HTERT RPE-1 (cell line): ENCODE measurements around the gene ARG2.

ENCODE experiments used
- in situ Hi-C: fragments of 300-500 bp; cut with MboI; formaldehyde crosslinking; loops from 4 replicates; pipeline ENCODE4 v1.14.3; 2020; ENCODE audit warnings: low sequenced_read_pairs

The ARG2 gene

GRCh38 chr14:67680121-67680602 lies 60.4 kb downstream of the ARG2 start:
- in situ Hi-C loops = no loop called here

DNA sequence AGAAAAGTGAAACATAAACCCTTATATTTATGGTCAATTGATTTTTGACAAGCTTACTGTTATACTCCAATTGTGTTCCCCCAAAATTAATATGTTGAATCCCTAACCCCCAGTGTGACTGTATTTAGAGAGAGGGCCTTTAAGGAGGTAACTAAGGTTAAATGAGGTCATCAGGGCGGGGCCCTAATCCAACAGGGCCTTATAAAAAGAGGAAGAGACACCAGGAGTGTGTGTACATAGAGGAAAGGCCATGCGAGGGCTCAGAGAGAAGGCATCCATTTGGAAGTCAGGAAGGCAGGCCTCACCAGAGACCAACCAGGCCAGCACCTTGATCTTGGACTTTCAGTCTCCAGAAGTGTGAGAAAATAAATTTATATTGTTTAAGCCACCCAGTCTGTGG lies 61.2 kb downstream of the ARG2 start:
- in situ Hi-C loops = no loop called here

- in situ Hi-C loops = no loop called here
Observed at GRCh38 chr14:67683842-67684241, 64.1 kb downstream of the ARG2 start.

DNA sequence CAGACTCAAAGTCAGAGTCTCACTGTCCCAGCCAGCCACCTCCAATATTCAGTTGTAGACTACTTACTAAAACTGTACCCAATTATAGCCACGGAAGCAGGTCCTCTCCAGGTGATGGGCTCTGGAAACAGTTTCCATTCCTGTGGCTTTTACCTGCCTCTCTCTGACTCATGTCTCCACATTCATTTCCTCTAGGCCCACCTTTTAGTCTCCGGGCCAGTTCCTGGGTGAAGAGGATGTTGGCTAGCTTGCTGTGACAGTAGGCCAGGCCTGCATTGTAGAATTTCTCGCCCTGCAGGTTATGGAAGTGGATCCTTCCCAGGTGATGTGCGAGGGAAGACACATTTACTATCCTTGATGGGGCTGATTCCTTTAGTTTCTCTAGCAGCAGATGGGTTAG lies 70.3 kb downstream of the ARG2 start:
- in situ Hi-C loops = no loop called here

DNA sequence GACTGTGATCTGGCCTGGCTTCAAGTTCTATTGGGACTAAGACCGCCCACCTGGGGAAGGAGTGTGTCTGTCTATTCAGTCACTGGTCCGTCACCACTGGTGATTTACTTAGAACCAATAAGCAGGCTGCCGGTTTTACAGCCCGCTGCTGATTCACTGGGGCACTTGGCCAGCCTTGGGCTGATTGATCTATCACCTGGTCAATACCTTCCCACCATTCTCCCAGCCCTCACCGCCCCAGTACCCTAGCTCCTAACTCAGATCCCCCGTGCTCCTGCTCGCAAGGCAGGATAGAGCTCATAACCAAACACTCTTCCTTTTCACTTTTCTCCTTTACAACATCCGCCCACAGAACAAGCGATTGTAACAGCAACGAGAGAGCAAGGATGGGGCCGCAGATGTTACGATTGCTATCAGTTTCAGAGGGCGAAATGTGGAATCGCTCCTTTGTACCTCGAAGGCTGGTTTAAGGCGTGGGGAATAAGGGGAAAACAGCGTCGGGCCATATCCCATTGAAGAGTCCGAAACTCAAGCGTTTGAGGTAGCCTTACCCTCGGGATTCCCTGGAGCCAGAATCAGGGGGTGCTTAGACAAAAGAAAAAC lies 75.2 kb downstream of the ARG2 start:
- in situ Hi-C loops = no loop called here

DNA sequence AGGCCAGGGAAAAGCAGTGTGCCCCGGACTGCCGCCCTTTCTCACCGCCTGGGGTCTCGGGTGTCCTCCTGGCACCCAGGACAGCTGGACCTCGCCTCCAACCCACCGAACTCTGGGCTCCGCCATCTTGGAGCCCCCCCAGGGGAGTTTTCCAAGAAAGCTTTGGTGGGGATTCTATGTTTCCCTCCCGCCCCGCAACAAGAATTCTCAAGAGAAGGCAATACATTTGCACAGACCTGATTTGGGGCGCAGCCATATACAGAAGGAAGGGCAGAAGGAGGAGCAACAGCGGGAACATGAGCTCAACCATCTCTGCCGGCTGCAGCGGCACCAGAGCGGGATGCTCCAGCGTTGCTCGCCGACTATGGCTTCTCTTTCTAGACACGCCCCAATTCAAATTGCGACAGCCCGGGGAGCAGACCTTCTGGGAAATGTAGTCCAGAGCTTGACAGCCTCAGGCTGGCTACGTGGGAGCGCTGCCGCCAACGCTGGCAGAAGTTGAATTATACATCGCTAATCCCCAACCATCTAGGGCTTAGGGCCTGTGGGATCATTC lies 75.8 kb downstream of the ARG2 start, which contains the start of gene RDH11:
Gene RDH11 (minus strand): TSS at position 371 of the 556 bp plus-strand sequence. CDS start 61 bp downstream, at position 310.
- in situ Hi-C loops = no loop called here

DNA sequence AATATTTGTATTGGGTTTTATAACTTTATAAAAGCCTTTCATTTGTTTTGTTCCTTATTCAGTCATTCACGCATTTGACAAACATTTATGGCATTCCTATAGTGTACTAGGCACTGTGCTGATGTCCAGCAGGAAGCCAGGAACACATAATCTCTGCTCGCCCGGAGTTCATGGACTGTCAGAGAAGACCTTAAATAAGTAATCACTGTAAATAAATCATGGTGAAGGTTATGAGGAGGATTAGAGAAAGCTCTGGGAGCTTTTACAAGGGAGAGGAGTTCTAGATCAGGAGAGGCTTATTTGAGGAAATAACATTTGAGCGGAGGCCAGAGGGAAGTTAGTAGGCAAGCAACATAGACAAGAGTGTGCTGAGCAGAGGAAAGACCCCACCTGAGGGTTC lies 77.3 kb downstream of the ARG2 start:
- in situ Hi-C loops = no loop called here

DNA sequence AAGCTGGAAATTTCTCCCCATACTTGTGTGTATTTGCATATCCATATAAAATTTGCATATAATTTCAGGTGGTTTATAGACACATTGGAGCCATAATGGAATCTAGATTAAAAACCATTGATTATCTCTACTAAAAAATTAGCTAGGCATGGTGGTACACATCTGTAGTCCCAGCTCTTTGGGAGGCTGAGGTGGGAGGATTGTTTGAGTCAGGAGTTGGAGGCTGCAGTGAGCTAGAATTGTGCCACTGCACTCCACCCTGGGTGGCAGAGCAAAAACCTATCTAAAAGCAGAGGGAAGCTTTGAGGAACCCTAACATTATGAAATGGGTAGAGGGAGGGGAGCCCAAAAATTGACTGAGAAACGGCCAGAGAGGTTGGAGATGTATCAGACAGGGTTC lies 78.5 kb downstream of the ARG2 start:
- in situ Hi-C loops = no loop called here
